GM21619 (cell line): Measurements from ENCODE around the gene SPANXA2.
"Not testable (repeated sequence)": the region's sequence is repeated elsewhere in the genome, so short reads cannot be mapped to it uniquely, and the experiment has no call there.

Experiments used
- ATAC-seq: cut with Tn5 transposase; IDR thresholded peaks from one replicate; pipeline ENCODE4 v1.9.1; 2021; ENCODE audit not compliant: unreplicated experiment

SPANXA2 gene

GRCh38 chrX:141589408-141589807 lies at the start of gene SPANXA2:
TSS of gene SPANXA2 (plus strand) at chrX:141589708. CDS start at chrX:141589768, 60 bp downstream.
- not testable (repeated sequence) for ATAC-seq

DNA sequence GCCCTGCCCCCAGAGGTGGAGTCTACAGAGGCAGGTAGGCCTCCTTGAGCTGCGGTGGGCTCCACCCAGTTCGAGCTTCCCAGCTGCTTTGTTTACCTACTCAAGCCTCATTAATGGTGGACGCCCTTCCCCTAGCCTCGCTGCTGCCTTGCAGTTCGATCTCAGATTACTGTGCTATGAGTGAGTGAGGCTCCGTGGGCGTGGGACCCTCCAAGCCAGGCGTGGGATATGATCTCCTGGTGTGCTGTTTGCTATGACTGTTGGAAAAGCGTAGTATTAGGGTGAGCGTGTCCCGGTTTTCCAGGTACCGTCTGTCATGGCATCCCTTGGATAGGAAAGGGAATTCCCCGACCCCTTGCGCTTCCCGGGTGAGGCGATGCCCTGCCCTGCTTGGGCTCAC lies 47.0 kb upstream of the SPANXA2 start:
- not testable (repeated sequence) for ATAC-seq

DNA sequence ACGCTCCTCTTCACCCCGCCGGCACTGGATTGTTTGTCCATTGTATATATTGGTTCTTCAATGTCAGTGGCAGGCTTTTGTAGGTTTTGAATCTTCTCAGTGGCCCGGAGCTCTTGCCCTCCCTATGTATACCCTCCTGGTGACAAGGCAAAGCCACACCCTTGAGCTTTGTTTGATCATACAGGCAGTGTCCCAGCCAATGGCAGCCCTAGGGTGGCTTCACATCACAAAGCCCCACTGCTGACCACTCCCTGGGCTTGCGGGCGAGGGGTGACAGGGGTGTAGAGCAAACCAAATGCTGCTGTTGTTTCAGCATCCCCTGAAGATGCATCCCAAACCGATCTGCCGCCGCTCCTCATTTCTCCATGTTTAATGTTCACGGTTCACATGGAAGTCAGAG lies 4.9 kb upstream of the SPANXA2 start, which contains the start of gene SPANXA1:
SPANXA1 (minus strand) TSS at position 101 of the 400 bp plus-strand sequence; CDS start at position 41, 60 bp downstream.
- ATAC-seq: not testable (repeated sequence)

DNA sequence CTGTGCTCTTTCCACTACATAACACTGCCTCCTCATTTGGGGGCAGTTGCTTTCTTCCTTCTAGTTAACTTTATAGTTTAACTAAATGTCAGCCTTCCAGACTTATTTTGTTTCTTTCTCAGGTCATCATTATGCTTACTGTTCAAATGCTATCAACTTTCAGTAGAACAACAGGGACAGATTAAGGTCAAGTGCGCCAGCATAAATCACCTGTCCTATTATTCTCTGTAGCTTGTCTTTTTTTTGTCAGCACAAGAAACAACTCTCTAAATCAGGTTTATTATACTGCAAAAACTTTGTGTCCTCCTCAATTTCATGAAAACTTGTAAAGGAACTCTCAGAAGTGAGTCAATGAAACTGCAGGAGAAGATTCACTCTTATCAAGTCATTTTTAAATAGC lies 19.6 kb downstream of the SPANXA2 start:
- ATAC-seq: no peak

GRCh38 chrX:141619336-141619735 lies 29.8 kb downstream of the SPANXA2 start:
- no peak for ATAC-seq

- ATAC-seq: no peak
Observed at GRCh38 chrX:141632124-141632523, 42.6 kb downstream of the SPANXA2 start.

- no peak for ATAC-seq
Observed at GRCh38 chrX:141638550-141638949, 49.0 kb downstream of the SPANXA2 start.
